ENCODE results near the gene PLEKHM2.

PLEKHM2 gene

GRCh38 chr1:15676688-15677661 is 7.1 kb upstream of the PLEKHM2 start:
- TF ChIP-seq EZH2 (IDR thresholded peaks at IDR 0.05; ENCODE audit: borderline replicate concordance, low read length) (no peak), CTCF (IDR thresholded peaks at IDR 0.05; ENCODE audit: low read length) (no peak)
- no peaks in the 10 kb centered on the region for H3K9me2 ChIP-seq (ENCODE audit: low read depth, low read length)
- H2AFZ ChIP-seq (ENCODE audit: low read length) = no peak overlapping the region
- no peaks in the 10 kb centered on the region for H3K27me3 ChIP-seq (ENCODE audit: insufficient read depth, low read length)
- no peak overlapping the region for H3K4me3 ChIP-seq (ENCODE audit: low read depth, low read length, poor library complexity, severe bottlenecking)
- H3K27ac ChIP-seq (ENCODE audit: low read depth, low read length, poor library complexity, severe bottlenecking) = no peak overlapping the region
- H3K4me1 ChIP-seq (ENCODE audit: insufficient read depth, low read length, severe bottlenecking) = peaks cover 3% of the 10 kb centered on the region
- no peaks in the 10 kb centered on the region for H3K79me2 ChIP-seq (ENCODE audit: insufficient read depth, low read length)
- H3F3A ChIP-seq (ENCODE audit: insufficient read depth, low read length) = no peaks in the 10 kb centered on the region
- H3K9me3 ChIP-seq (ENCODE audit: low read length) = no peaks in the 10 kb centered on the region
- no peaks in the 10 kb centered on the region; the same call in 1 of the 2 replicates for H3K36me3 ChIP-seq (ENCODE audit: insufficient read depth, low read length)
- no peaks in the 10 kb centered on the region for H4K20me1 ChIP-seq (ENCODE audit: insufficient read depth, low read length)
- no peak overlapping the region for H3K9ac ChIP-seq (ENCODE audit: low read length)
- no peak overlapping the region for H3K4me2 ChIP-seq (ENCODE audit: low read length)

- Histone ChIP-seq H3F3A (ENCODE audit: insufficient read depth, low read length) (no peaks in the 10 kb centered on the region), H3K27me3 (ENCODE audit: insufficient read depth, low read length) (no peaks in the 10 kb centered on the region), H3K9me2 (ENCODE audit: low read depth, low read length) (no peaks in the 10 kb centered on the region), H2AFZ (ENCODE audit: low read length) (no peak overlapping the region), H3K79me2 (ENCODE audit: insufficient read depth, low read length) (no peaks in the 10 kb centered on the region), H3K4me1 (ENCODE audit: insufficient read depth, low read length, severe bottlenecking) (peaks cover 16% of the 10 kb centered on the region), H3K36me3 (ENCODE audit: insufficient read depth, low read length) (no peaks in the 10 kb centered on the region; the same call in 1 of the 2 replicates), H3K9ac (ENCODE audit: low read length) (no peak overlapping the region), H3K27ac (ENCODE audit: low read depth, low read length, poor library complexity, severe bottlenecking) (no peak overlapping the region), H3K9me3 (ENCODE audit: low read length) (no peaks in the 10 kb centered on the region), H3K4me3 (ENCODE audit: low read depth, low read length, poor library complexity, severe bottlenecking) (no peak overlapping the region), H4K20me1 (ENCODE audit: insufficient read depth, low read length) (no peaks in the 10 kb centered on the region), H3K4me2 (ENCODE audit: low read length) (no peak overlapping the region)
- TF ChIP-seq CTCF (IDR thresholded peaks at IDR 0.05; ENCODE audit: low read length) = no peak
- TF ChIP-seq EZH2 (IDR thresholded peaks at IDR 0.05; ENCODE audit: borderline replicate concordance, low read length) = no peak
Observed at GRCh38 chr1:15678578-15678977, 5.5 kb upstream of the PLEKHM2 start.

- peaks cover 20% of the 10 kb centered on the region for H3K4me1 ChIP-seq (ENCODE audit: insufficient read depth, low read length, severe bottlenecking)
- H3K4me3 ChIP-seq (ENCODE audit: low read depth, low read length, poor library complexity, severe bottlenecking) = no peak overlapping the region
- no peaks in the 10 kb centered on the region for H3F3A ChIP-seq (ENCODE audit: insufficient read depth, low read length)
- TF ChIP-seq CTCF (IDR thresholded peaks at IDR 0.05; ENCODE audit: low read length) = no peak
- TF ChIP-seq EZH2 (IDR thresholded peaks at IDR 0.05; ENCODE audit: borderline replicate concordance, low read length) = no peak
- no peak overlapping the region for H2AFZ ChIP-seq (ENCODE audit: low read length)
- no peak overlapping the region for H3K27ac ChIP-seq (ENCODE audit: low read depth, low read length, poor library complexity, severe bottlenecking)
- no peaks in the 10 kb centered on the region for H4K20me1 ChIP-seq (ENCODE audit: insufficient read depth, low read length)
- H3K27me3 ChIP-seq (ENCODE audit: insufficient read depth, low read length) = no peaks in the 10 kb centered on the region
- no peak overlapping the region for H3K4me2 ChIP-seq (ENCODE audit: low read length)
- no peaks in the 10 kb centered on the region for H3K9me3 ChIP-seq (ENCODE audit: low read length)
- no peaks in the 10 kb centered on the region; the same call in 1 of the 2 replicates for H3K36me3 ChIP-seq (ENCODE audit: insufficient read depth, low read length)
- peaks cover 6% of the 10 kb centered on the region for H3K79me2 ChIP-seq (ENCODE audit: insufficient read depth, low read length)
- H3K9me2 ChIP-seq (ENCODE audit: low read depth, low read length) = no peaks in the 10 kb centered on the region
- H3K9ac ChIP-seq (ENCODE audit: low read length) = no peak overlapping the region
Observed at GRCh38 chr1:15680131-15680530, 4.0 kb upstream of the PLEKHM2 start.

Measured in OCI-LY1 (cell line).